Transverse colon (tissue), 3 donors: ENCODE data around the gene TAOK2.

Source experiments
- POLR2A ChIP-seq: fragments of 450-650 bp; IDR thresholded peaks from one replicate; pipeline ENCODE4 v1.6.1; 2016; ENCODE audit warnings: antibody characterized with exemption, mild to moderate bottlenecking, moderate library complexity
- TF ChIP-seq, protein P1 (sequence below), 5 experiments: fragments of 200-600 bp in 3 of 5; fragments of 450-650 bp in 2 of 5; sonication (generic) in 3 of 5; IDR thresholded peaks; 1 replicate in 2 of 5; 2 replicates in 3 of 5; pipeline ENCODE4 v1.5.1; 2016 to 2017; ENCODE audit warnings: antibody characterized with exemption in 5 of 5, inconsistent platforms in 3 of 5, mild to moderate bottlenecking in 2 of 5, moderate library complexity in 1 of 5

GRCh38 chr16:29971304-29971703 is 2.4 kb upstream of the TAOK2 start:
- TF ChIP-seq, protein P1, sequence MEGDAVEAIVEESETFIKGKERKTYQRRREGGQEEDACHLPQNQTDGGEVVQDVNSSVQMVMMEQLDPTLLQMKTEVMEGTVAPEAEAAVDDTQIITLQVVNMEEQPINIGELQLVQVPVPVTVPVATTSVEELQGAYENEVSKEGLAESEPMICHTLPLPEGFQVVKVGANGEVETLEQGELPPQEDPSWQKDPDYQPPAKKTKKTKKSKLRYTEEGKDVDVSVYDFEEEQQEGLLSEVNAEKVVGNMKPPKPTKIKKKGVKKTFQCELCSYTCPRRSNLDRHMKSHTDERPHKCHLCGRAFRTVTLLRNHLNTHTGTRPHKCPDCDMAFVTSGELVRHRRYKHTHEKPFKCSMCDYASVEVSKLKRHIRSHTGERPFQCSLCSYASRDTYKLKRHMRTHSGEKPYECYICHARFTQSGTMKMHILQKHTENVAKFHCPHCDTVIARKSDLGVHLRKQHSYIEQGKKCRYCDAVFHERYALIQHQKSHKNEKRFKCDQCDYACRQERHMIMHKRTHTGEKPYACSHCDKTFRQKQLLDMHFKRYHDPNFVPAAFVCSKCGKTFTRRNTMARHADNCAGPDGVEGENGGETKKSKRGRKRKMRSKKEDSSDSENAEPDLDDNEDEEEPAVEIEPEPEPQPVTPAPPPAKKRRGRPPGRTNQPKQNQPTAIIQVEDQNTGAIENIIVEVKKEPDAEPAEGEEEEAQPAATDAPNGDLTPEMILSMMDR (IDR thresholded peaks at IDR 0.05) = no peak
- no peak for TF ChIP-seq POLR2A
